Activated naive CD4-positive, alpha-beta T cell treated with anti-CD3 and anti-CD28 coated beads, Interleukin-2, amount 50 U/mL, for 72 hours (primary cell): ENCODE measurements around the gene RNF4. TPM values are rescaled to one million over a fixed set of nuclear protein-coding genes. Genes with fewer than 3 reads are reported as not detected.
"Not testable (repeated sequence)": the region's sequence is repeated elsewhere in the genome, so short reads cannot be mapped to it uniquely, and the experiment has no call there.

Source experiments
- ATAC-seq, 2 donors: fragments of 150-1000 bp; cut with Tn5 transposase; 2 replicates each; pipeline ENCODE4 v1.10.0; 2021; ENCODE audit warnings: mild to moderate bottlenecking in 2 of 2, moderate library complexity in 2 of 2
- DNase-seq, 2 donors: peaks; one replicate each; pipeline ENCODE4 v3.0.0; 2021 to 2022; ENCODE audit warnings: low spot score in 2 of 2
- H3K27ac Mint-ChIP-seq, 2 donors: one replicate each; pipeline ENCODE4 v1.8.0; 2022; ENCODE audit warnings: mild to moderate bottlenecking in 2 of 2, mixed read lengths in 2 of 2
- H3K36me3 Mint-ChIP-seq, 2 donors: one replicate each; pipeline ENCODE4 v1.8.0; 2022; ENCODE audit warnings: mixed read lengths in 2 of 2
- H3K9me3 Mint-ChIP-seq, 2 donors: one replicate each; pipeline ENCODE4 v1.8.0; 2022; ENCODE audit warnings: mixed read lengths in 2 of 2
- total RNA-seq, 2 donors: library from RNA; stranded (reverse); gene quantifications; one replicate each; pipeline ENCODE4 v1.2.3, GENCODE V29; 2022

Gene RNF4
- total RNA-seq, 2 donors from 2014 or later, result 76.0 to 91.1 TPM

GRCh38 chr4:2534904-2535375 is 66.0 kb downstream of the RNF4 start:
- Mint-ChIP-seq H3K9me3 (no peaks in the 10 kb centered on the region), H3K36me3 (peaks cover 4% of the 10 kb centered on the region in 2 donors), H3K27ac (peak overlapping the region; percentile 88 to 99)
- DNase-seq (no peak), ATAC-seq (no peak)

- DNase-seq, result peak; percentile 62 to 75
- H3K27ac Mint-ChIP-seq, result peak overlapping the region; percentile 88 to 99
- H3K36me3 Mint-ChIP-seq, result peaks cover 4% of the 10 kb centered on the region in 2 donors
- peak; percentile 39 to 56 for ATAC-seq
- H3K9me3 Mint-ChIP-seq, result no peaks in the 10 kb centered on the region
Measured at GRCh38 chr4:2535376-2536192, 66.7 kb downstream of the RNF4 start.

GRCh38 chr4:2536193-2537010 is 67.5 kb downstream of the RNF4 start, which contains the start of gene FAM193A:
FAM193A (plus strand) TSS chr4:2536647; CDS start chr4:2536916, 269 bp downstream.
- DNase-seq (peak; percentile 97 to 99), ATAC-seq (peak; percentile 90 to 94)
- Mint-ChIP-seq H3K36me3 (peaks cover 4% of the 10 kb centered on the region in 2 donors), H3K27ac (peak within 1 kb of the TSS; percentile 88 to 99), H3K9me3 (no peaks in the 10 kb centered on the region)

GRCh38 chr4:2537011-2537830 is 68.3 kb downstream of the RNF4 start:
- ATAC-seq, result peak; percentile 14 to 16
- Mint-ChIP-seq H3K27ac (peak overlapping the region; percentile 88 to 95), H3K9me3 (no peaks in the 10 kb centered on the region), H3K36me3 (peaks cover 4% of the 10 kb centered on the region in 2 donors)
- DNase-seq, result peak; percentile 66 to 72

- DNase-seq, H3K27ac Mint-ChIP-seq, ATAC-seq, H3K9me3 Mint-ChIP-seq, H3K36me3 Mint-ChIP-seq: not testable (repeated sequence)
Measured at GRCh38 chr4:2543580-2544191, 74.8 kb downstream of the RNF4 start.

- Mint-ChIP-seq H3K36me3 (peaks cover 0 to 6% of the 10 kb centered on the region in 2 donors), H3K9me3 (no peaks in the 10 kb centered on the region), H3K27ac (peak overlapping the region; percentile 36 to 59)
- ATAC-seq (no peak), DNase-seq (no peak)
Measured at GRCh38 chr4:2545321-2546013, 76.6 kb downstream of the RNF4 start.

GRCh38 chr4:2546286-2546823 is 77.4 kb downstream of the RNF4 start:
- ATAC-seq (peak; percentile 59 to 67), DNase-seq (no peak)
- H3K9me3 Mint-ChIP-seq, result no peaks in the 10 kb centered on the region
- no peak overlapping the region for H3K27ac Mint-ChIP-seq
- H3K36me3 Mint-ChIP-seq, result peaks cover 0 to 6% of the 10 kb centered on the region in 2 donors

- not testable (repeated sequence) for H3K27ac Mint-ChIP-seq, DNase-seq, H3K36me3 Mint-ChIP-seq, ATAC-seq, H3K9me3 Mint-ChIP-seq
Measured at GRCh38 chr4:2546961-2547691, 78.2 kb downstream of the RNF4 start.

GRCh38 chr4:2551118-2551517 is 82.2 kb downstream of the RNF4 start:
- Mint-ChIP-seq H3K36me3 (peaks cover 0 to 5% of the 10 kb centered on the region in 2 donors), H3K9me3 (no peaks in the 10 kb centered on the region), H3K27ac (no peak overlapping the region)
- no peak for DNase-seq
- no peak for ATAC-seq

GRCh38 chr4:2552806-2553205 is 83.9 kb downstream of the RNF4 start:
- no peaks in the 10 kb centered on the region for H3K9me3 Mint-ChIP-seq
- ATAC-seq, result no peak
- DNase-seq, result no peak
- no peak overlapping the region for H3K27ac Mint-ChIP-seq
- H3K36me3 Mint-ChIP-seq, result no peaks in the 10 kb centered on the region

- DNase-seq (no peak), ATAC-seq (no peak)
- no peak overlapping the region for H3K27ac Mint-ChIP-seq
Measured at GRCh38 chr4:2558301-2558700, 89.4 kb downstream of the RNF4 start.

GRCh38 chr4:2560167-2560566 is 91.3 kb downstream of the RNF4 start:
- DNase-seq (no peak), ATAC-seq (no peak)
- peak overlapping the region in 1 of 2 donors; percentile 90 for H3K27ac Mint-ChIP-seq
- H3K9me3 Mint-ChIP-seq, result no peaks in the 10 kb centered on the region
- H3K36me3 Mint-ChIP-seq, result peaks cover 0 to 8% of the 10 kb centered on the region in 2 donors

More at GRCh38 chr4:2558301-2558700, 89.4 kb downstream of the RNF4 start:
- Mint-ChIP-seq H3K9me3 (no peaks in the 10 kb centered on the region), H3K36me3 (peaks cover 0 to 8% of the 10 kb centered on the region in 2 donors)
